Lower leg skin (tissue), 3 donors: ENCODE measurements around the gene CRAT.

Experiments used
- POLR2A ChIP-seq, 2 donors: fragments of 450-650 bp; IDR thresholded peaks; one replicate each; pipeline ENCODE4 v1.6.1; 2016 to 2017; ENCODE audit warnings: antibody characterized with exemption in 2 of 2, mild to moderate bottlenecking in 1 of 2, moderate library complexity in 1 of 2
- TF ChIP-seq, protein P1 (sequence below), 3 donors: fragments of 450-650 bp; IDR thresholded peaks; one replicate each; pipeline ENCODE4 v1.5.1; 2016; ENCODE audit warnings: antibody characterized with exemption in 3 of 3, mild to moderate bottlenecking in 3 of 3, moderate library complexity in 2 of 3

DNA sequence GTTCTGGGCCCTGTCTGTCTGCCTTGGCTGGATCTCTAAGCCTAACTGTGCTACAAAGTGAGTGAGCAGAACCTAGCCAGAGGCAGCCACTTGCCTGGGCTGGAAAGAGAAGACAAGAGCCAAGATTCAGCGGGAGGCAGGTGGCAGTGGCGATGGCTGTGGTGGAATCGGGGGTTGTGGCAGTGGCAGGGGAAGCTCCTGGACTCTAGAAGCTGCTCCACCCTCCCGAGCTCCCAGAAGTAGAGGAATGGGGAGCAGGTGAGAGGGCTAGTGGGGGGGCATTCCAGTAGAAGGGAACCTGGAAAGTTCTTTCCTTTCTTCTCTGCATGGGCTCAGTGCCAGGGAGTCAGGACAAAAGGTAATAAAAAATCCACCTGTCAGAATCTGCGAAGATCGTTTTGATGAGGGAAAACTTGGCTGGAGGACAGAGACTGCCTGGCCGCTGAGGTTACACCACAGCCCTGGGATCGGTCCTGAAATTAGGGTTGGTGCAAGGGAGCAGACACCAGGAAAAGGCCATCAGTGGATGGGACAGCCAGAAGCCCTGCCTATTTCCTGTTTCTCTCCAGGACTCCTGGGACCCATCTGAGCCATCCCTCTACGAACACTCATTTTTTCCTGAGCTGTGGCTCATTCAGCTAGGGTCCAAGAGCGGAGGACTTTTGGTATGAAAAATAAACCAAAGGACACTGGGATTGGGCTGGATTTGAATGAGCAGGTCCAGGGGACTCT is 1.6 kb downstream of the CRAT start:
- no peak for TF ChIP-seq POLR2A (IDR thresholded peaks at IDR 0.05)
- TF ChIP-seq, protein P1, sequence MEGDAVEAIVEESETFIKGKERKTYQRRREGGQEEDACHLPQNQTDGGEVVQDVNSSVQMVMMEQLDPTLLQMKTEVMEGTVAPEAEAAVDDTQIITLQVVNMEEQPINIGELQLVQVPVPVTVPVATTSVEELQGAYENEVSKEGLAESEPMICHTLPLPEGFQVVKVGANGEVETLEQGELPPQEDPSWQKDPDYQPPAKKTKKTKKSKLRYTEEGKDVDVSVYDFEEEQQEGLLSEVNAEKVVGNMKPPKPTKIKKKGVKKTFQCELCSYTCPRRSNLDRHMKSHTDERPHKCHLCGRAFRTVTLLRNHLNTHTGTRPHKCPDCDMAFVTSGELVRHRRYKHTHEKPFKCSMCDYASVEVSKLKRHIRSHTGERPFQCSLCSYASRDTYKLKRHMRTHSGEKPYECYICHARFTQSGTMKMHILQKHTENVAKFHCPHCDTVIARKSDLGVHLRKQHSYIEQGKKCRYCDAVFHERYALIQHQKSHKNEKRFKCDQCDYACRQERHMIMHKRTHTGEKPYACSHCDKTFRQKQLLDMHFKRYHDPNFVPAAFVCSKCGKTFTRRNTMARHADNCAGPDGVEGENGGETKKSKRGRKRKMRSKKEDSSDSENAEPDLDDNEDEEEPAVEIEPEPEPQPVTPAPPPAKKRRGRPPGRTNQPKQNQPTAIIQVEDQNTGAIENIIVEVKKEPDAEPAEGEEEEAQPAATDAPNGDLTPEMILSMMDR (IDR thresholded peaks at IDR 0.05) = no peak
